HK-2 (cell line): Measurements from ENCODE around the gene TDRD12.
"Not testable (repeated sequence)": the region's sequence is repeated elsewhere in the genome, so short reads cannot be mapped to it uniquely, and the experiment has no call there.

Experiments
- DNase-seq: peaks from one replicate; pipeline ENCODE4 v3.0.0-alpha.2; 2018; ENCODE audit not compliant: unreplicated experiment

Gene TDRD12

DNA sequence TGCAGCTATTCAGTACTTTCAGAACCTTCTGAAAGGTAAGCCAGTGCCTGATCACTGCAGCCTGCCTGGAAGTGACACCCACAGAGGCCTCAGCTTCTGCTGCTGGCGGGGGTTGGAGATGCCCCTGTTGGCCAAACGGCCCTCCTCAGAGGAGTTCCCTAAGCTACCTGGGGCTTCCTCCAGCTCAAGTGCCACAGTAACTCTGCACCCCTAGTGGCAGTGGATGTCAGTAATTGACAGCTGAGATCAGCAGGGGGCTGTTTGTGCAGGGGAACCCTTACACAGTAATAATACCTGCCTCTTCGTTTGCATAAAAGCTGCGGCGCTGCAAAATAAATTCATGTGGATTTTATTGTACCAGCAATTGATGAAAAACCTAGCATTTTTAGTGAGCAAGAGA is 28.9 kb downstream of the TDRD12 start:
- DNase-seq, result no peak

DNA sequence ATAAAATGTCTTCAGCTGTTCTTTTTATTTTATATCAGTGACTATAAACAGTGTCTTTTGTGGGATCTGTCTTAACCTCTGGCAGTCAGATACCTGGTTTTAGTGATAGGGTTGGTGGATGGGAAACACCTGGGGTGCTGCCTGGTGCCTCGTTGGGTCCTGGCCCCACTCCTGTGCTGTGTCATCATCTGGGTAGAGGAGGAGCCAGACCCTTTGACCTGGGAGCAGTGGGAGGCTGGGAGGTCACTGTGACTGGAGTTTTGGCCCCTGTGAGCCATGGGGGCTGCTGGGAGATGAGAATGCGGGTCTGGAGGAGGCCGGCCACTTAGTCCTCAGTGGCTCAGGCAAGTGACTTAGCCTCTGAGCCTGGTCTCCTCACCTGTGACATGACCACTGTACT is 29.4 kb downstream of the TDRD12 start:
- no peak for DNase-seq

DNA sequence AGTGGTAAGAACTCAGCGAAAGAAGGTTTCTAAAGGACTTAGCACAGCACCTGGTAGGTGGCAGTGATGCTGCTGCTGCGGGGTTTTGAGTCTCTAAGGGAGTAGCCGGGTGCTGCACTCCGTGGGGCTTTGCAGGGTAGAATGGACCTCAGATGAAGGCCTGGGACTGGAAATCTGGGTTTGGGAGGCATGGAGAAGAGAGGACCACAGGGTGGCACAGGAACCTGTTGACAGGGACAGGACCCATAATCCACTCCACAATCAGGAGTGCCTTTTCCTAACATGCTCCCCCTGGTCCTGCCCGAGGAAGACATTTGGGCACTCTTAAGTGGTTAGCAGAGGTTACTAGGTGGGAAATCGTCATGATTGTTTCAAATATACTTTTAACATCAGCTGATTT is 29.8 kb downstream of the TDRD12 start:
- DNase-seq, result no peak

DNA sequence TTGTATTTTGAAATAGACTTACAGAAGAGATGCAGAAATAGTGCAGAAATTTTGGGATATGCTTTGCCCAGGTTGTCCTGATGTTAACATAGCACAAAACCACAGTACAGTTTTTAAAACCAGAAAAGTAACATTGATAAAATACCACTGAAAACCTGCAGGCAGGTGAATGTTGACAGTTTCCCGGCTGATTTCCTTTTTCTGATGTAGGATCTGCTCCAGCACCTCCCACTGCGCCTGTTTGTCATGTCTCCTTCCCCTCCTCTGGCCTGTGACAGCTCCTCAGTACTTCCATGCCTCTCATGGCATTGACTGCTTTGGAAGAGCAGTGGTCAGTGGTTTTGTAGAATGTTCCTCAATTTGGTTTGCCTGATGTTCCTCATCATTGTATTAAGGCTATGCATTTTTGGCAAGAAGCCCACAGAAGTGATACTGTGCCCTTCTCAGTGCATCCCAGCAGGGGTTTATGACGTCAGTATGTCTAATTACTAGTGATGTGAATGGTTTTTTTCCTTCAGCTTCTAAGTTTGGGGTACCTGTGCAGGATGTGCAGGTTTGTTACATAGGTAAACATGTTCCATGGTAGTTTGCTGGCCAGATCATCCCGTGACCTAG is 31.0 kb downstream of the TDRD12 start:
- DNase-seq, result no peak

DNA sequence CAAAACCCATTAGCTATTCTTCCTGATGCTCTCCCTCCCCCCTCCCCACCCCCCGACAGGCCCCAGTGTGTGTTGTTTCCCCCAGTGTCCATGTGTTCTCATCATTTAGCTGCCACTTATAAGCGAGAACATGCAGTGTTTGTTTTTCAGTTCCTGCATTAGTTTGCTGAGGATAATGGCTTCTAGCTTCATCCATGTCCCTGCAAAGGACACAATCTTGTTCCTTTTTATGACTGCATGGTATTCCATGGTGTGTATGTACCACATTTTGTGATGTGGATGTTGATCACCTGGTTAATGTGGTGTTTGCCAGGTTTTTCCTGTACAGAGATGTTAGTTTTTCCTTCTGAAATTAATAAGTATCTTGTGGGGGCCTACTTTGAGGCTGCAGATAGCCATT is 31.5 kb downstream of the TDRD12 start:
- no peak for DNase-seq

DNA sequence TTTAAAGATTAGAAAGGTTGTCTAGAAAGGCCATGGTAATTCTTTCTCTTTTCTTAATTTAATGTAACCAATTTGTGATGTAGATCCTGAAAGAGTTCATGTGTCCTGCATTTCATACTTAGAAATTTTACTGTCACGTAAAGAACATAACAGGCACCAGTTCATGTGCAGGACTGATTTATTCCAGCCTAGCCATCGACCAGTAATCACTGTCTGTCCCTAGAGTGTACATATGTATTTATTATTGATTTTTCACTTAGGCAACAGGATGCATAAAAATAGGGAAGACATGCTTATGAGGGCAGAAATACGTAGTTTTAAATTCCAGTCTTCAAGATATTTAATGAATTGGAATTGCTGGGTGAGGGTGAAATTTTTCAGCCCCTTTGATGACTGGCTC is 37.6 kb downstream of the TDRD12 start:
- DNase-seq, result no peak

DNA sequence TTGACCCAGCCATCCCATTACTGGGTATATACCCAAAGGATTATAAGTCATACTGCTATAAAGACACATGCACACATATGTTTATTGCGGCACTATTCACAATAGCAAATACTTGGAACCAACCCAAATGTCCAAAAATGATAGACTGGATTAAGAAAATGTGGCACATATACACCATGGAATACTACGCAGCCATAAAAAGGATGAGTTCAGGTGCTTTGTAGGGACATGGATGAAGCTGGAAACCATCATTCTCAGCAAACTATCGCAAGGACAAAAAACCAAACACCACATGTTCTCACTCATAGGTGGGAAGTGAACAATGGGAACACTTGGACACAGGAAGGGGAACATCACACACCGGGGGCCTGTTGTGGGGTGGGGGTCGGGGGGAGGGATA is 45.8 kb downstream of the TDRD12 start:
- DNase-seq, result not testable (repeated sequence)

DNA sequence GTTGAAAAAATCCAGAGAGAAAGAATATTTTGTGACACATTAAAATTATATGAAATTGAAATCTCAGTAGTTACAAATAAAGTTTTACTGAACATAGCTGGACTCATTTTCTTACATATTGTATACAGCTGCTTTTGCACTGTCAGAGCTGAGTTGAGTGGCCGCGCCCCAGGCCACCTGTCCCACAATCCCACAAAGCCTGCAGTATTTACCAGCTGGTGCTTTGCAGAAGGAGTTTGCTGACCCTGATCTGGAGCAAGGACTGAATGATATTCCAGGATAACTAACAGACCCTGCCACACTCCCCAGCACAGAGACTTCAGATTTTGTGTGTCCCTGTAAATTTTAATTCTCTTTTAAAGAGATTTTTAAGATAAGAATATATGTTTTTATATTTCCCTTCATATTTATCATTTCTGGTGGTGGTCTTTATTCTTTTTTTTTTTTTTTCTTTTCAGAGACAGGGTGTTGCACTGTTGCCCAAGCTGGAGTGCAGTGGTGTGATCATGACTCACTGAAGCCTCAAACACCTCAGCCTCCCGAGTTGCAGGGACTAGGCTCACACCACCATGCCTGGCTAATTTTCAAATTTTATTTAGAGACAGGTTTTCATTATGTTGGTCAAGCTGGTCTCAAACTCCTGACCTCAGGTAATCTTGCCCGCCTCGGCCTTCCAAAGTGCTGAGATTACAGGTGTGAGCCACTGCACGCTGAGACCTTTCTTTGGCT is 48.5 kb downstream of the TDRD12 start:
- peak; percentile 5 for DNase-seq

DNA sequence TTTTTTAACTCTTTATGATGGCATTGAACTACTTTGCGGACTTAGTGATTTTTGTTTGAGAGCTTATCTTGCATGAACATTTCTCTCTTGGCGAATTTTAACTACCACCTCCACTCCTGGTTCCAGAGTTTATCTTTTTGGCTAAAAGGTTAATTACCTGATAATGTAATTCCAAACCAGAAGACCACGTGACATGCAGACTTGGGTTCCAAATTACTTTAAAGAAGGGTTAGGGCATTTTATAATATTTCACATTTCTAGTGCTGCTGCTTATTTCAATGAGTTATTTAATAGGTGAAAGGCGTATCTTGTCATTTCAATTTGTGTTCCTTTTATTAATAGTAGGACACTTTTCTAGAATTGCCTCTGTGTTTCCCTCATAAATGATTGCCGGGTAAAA is 52.0 kb downstream of the TDRD12 start:
- DNase-seq, result no peak

DNA sequence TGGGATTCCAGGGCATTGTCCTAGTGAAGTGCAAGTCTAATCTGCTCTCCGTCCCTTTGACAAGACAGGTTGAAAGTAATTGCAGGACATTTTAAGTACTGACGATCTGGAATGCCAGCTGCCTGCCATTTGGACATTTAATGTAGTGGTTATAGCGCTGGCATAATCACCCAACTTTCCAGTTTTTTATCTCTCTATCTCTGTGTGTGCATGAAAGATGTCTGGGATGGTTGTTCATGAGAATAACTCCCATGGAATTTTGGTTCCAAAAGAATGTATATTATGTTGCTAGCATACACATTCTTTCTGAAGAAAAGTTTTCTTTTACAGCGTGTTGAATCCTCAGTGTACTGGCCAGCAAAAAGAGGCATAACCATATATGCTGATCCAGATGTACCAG is 53.6 kb downstream of the TDRD12 start:
- DNase-seq, result no peak

DNA sequence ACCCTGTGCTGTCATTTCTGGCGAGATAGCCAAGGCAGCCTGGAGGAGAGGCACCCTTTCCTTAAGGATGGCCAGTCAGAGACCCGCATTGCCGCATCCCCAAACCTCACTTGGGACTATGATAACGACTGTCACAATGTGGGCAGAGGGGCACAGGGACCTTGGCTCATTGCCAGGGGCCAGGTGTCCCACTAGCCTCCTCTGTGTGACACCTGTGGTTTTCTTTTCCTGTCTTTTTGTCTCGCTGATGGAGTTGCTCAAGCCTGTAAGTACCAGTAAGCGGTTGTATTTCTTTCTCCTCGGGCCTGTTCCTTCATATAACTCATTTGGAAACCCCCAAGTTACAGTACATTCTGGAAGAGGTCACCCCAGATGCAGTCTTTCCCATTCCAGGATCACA is 59.5 kb downstream of the TDRD12 start:
- no peak for DNase-seq

DNA sequence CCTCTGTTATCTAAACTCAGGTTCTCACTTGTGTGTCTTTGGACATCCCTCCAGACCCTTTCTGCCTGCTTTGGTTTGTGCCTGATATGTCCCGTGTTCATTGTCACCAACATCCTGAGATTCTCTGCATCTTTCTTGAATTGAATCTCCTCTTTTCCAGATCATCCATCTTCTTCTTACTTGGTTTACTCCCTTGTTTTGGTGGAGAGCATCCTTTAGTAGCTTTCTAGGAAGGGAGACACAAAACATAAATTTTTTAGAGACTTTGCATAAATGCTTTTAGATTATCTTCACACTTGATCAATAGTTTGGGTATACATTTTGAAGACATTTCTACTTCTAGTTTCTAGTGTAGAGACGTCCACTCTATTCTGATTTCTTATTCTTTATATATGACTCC is 61.7 kb downstream of the TDRD12 start:
- no peak for DNase-seq

DNA sequence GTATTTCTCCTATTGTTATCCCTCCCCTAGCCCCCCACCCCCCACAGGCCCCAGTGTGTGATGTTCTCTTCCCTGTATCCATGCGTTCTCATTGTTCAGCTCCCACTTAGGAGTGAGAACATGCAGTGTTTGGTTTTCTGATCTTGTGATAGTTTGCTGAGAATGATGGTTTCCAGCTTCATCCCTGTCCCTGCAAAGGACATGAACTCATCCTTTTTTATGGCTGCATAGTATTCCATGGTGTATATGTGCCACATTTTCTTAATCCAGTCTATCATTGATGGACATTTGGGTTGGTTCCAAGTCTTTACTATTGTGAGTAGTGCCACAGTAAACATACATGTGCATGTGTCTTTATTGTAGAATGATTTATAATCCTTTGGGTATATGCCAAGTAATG is 62.5 kb downstream of the TDRD12 start:
- DNase-seq, result not testable (repeated sequence)

DNA sequence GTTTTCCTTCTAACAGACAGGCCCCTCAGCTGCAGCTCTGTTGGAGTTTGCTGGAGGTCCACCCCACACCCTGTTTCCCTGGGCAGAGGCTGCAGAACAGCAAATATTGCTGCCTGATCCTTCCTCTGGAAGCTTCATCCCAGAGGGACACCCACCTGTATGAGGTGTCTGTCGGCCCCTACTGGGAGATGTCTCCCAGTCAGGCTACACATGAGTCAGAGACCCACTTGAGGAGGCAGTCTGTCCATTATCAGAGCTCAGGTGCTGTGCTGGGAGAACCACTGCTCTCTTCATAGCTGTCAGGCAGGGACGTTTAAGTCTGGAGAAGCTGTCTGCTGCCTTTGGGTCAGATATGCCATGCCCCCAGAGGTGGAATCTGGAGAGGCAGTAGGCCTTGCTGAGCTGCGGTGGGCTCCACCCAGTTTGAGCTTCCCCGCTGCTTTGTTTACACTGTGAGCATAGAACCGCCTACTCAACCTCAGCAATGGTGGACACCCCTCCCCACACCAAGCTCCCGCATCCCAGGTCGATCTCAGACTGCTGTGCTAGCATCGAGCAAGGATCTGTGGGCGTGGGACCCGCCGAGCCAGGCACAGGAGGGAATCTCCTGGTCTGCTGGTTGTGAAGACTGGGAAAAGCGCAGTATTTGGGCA is 67.7 kb downstream of the TDRD12 start:
- not testable (repeated sequence) for DNase-seq

DNA sequence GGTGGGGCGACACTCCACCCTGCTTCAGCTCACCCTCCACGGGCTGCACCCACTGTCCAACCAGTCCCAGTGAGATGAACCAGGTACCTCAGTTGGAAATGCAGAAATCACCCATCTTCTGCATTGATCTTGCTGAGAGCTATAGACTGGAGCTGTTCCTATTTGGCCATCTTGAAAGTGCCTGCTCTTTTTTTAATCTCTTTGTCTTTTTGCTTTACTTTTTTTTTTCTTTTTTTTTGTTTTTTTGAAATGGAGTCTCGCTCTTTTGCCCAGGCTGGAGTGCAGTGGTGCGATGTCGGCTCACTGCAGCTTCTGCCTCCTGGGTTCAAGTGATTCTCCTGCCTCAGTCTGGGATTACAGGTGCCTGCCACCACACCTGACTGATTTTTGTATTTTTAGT is 68.3 kb downstream of the TDRD12 start:
- not testable (repeated sequence) for DNase-seq

DNA sequence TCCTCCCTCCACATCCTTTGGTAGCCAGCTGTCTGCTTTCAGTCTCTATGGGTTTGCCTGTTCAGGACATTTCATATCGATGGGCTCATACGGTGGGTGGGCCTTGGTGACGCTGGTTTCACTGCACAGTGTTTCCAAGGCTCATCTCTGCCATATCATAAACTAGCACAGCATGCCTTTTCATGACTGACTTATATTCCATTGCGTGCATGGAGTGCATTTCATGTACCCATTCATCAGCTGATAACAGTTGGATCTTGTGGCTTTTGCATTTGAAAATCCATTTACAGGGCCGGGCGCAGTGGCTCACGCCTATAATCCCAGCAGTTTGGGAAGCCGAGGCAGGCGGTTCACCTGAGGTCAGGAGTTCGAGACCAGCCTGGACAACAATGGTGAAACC is 69.9 kb downstream of the TDRD12 start:
- no peak for DNase-seq

DNA sequence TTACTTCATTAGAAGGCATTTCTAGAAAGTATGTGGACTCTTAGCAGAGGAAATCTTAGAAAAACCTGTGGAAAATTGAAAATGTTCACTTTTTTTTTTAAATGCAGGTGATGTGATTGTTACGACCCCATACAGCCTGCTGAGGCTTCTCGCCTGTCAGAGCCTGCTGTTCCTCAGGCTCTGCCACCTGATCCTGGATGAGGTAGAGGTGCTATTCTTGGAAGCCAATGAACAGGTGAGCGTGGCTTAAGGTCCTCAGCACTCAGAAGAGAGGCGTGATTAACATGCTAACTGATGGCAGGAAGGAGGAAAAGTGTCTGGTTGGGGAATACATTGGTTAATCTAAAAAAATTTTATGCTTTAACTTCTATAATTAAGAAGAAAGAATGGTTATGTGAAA is 78.6 kb downstream of the TDRD12 start:
- no peak for DNase-seq

DNA sequence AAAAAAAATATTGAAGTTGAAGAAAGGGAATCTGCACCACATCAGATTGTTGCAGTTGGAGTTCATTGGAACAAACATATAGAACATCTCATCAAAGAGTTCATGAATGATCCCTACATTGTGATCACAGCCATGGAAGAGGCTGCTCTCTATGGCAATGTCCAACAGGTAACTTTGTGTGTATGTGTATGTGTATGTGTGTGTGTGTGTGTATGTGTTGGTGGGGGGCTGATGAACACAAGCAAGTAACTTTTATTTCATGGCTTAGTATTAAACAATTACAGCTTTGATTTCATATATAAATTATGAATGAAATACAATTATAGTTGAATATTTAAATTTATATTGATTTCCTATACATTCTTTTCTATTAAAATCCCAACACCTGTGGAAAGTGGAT is 80.6 kb downstream of the TDRD12 start:
- DNase-seq, result no peak

DNA sequence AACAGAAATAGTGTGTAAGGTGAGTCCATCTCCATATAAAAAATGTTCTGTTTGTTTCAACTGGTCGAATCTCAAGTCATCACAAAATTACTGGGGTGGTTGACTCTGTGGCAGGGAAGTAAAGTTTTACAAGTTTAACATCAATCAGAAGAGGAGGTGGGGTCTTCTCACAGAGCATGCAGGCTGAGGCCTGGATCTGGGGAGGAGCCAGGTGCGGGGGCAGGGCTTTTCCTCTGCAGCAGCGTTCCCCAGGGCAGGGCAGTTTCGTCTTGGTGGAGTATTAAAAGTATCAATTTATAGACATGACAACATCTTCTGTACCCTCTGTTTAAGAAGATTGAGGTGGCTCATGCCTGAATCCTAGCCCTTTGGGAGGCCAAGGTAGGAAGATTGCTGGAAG is 81.2 kb downstream of the TDRD12 start:
- no peak for DNase-seq

DNA sequence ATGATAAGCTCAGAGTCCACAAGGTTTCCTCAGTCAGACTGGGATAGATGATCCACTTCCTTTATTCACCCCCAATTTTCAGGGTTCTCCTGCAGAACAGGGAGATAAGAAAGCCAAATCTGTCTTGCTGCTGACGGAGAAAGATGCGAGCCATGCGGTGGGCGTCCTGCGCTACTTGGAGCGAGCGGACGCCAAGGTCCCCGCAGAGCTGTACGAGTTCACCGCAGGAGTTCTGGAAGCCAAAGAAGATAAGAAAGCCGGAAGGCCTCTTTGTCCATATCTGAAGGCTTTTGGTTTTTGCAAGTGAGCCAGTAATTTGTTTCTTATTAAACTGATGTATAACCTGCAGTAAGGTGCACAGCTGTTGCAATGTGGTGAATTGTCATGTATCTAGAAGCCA is 83.3 kb downstream of the TDRD12 start:
- DNase-seq, result no peak

DNA sequence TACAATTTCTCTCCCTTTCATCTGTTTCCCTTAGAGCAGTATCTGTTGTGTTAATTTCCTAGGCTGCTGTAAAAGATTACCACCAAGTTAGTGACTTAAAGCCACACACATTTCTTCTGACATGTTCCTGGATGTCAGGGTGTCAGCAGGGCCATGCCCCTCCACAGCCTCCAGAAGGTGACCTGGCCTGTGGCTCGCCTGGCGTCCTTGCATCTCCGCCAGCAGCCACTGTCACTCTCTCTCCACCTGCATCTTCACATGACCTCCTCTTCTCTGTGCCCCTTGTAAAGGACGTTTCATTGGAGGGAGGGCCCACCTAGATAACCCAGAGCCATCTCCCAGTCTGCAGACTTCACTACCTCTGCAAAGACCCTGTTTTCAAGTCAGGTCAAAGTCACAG is 88.7 kb downstream of the TDRD12 start:
- no peak for DNase-seq

DNA sequence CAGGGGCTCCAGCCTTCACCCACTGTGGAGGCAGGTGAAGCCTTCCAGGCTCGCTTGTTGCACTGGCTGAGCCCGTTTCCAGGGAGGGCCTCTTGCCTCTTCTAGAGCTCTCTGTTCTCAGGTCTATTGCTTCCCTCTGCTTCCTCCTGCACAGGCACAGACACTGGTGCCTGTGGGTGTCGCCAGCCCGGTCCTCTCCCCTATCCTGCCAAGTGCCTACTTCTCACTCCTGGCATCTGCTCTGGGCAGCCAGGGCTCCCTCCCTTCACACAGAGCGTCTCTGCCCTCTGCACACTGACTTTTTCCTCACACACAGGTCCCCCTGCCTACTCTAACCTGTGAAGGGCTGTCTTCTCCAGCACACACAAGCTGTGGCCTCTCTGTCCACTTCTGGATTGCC is 89.7 kb downstream of the TDRD12 start:
- DNase-seq, result no peak

DNA sequence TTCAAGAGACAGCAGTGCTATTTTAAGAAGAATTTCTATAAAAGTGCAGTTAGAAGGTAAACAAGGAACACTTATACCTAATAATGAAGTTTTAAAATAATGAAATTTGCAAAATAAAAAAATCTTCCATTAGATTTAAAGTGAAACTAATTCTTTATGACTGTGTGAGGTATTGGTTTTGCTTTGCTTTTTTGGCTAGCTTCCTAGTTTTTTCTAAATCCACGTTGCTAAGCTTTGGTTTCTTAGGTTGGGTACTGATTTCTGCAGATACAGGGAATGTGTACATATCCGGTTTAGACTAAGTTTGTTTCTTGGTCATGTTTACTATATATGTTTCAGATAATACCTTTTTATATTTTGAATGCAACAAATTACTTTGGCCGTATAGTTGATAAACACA is 90.2 kb downstream of the TDRD12 start:
- DNase-seq, result no peak
